HAP-1 (cell line): ENCODE results near the gene SLC30A5.
"Not testable (repeated sequence)": the region's sequence is repeated elsewhere in the genome, so short reads cannot be mapped to it uniquely, and the experiment has no call there.

Experiments
- DNase-seq, 2 experiments: peaks; one replicate each; pipeline ENCODE4 v3.0.0-alpha.2; 2016 to 2020; ENCODE audit warnings: low spot score in 2 of 2
- H3K27me3 ChIP-seq: fragments of 250-450 bp; sonication (Bioruptor Pico); 2 replicates; pipeline ENCODE4 v1.5.1; 2020; ENCODE audit warnings: low read depth, mild to moderate bottlenecking, moderate library complexity
- H3K36me3 ChIP-seq: fragments of 250-450 bp; sonication (Bioruptor Pico); replicated peaks from 2 replicates; pipeline ENCODE4 v1.5.1; 2020; ENCODE audit warnings: mild to moderate bottlenecking
- H3K4me1 ChIP-seq: fragments of 250-450 bp; sonication (Bioruptor Pico); 2 replicates; pipeline ENCODE4 v1.5.1; 2020; ENCODE audit warnings: mild to moderate bottlenecking
- H3K4me3 ChIP-seq: fragments of 250-450 bp; sonication (Bioruptor Pico); 2 replicates; pipeline ENCODE4 v1.5.1; 2020; ENCODE audit warnings: mild to moderate bottlenecking, moderate library complexity
- H3K9me3 ChIP-seq: fragments of 250-450 bp; sonication (Bioruptor Pico); 2 replicates; pipeline ENCODE4 v1.5.1; 2020; ENCODE audit warnings: mild to moderate bottlenecking, moderate library complexity
- in situ Hi-C: fragments of 300-500 bp; cut with MboI; formaldehyde crosslinking; loops from 3 replicates; pipeline ENCODE4 v1.14.3; 2020; ENCODE audit warnings: low sequenced_read_pairs, inconsistent platforms, mixed read lengths

Gene SLC30A5

GRCh38 chr5:69093771-69094482 is at the start of gene SLC30A5:
Gene SLC30A5, plus strand, starts transcription at chr5:69094014. Its CDS starts 242 bp downstream, at chr5:69094256.
- peak; percentile 100 for DNase-seq
- H3K27me3 ChIP-seq: no peaks in the 10 kb centered on the region
- H3K4me1 ChIP-seq: peaks cover 5% of the 10 kb centered on the region
- H3K36me3 ChIP-seq: peaks cover 17% of the 10 kb centered on the region
- H3K9me3 ChIP-seq: no peaks in the 10 kb centered on the region
- in situ Hi-C loops: loop anchor here (25.0 kb wide), 2 partner anchors 243 to 418 kb away; partner anchors contain the start of gene CCDC125
- peak within 1 kb of the TSS; percentile 86 for H3K4me3 ChIP-seq

GRCh38 chr5:69045213-69045612 is 48.6 kb upstream of the SLC30A5 start:
- H3K4me3 ChIP-seq, H3K9me3 ChIP-seq, DNase-seq, H3K4me1 ChIP-seq, in situ Hi-C loops, H3K27me3 ChIP-seq, H3K36me3 ChIP-seq: not testable (repeated sequence)

- Histone ChIP-seq H3K4me1 (peaks cover 4% of the 10 kb centered on the region; the same call in 1 of the 2 replicates), H3K36me3 (no peaks in the 10 kb centered on the region), H3K4me3 (no peak overlapping the region), H3K9me3 (no peaks in the 10 kb centered on the region), H3K27me3 (no peaks in the 10 kb centered on the region)
- no peak for DNase-seq
- in situ Hi-C loops: no loop called here
These were observed 47.3 kb upstream of the SLC30A5 start for GRCh38 chr5:69046375-69046957.

GRCh38 chr5:69048230-69048629 is 45.6 kb upstream of the SLC30A5 start:
- Histone ChIP-seq H3K9me3 (no peaks in the 10 kb centered on the region), H3K36me3 (no peaks in the 10 kb centered on the region), H3K4me1 (peaks cover 4% of the 10 kb centered on the region; the same call in 1 of the 2 replicates), H3K4me3 (no peak overlapping the region), H3K27me3 (no peaks in the 10 kb centered on the region)
- no peak for DNase-seq
- in situ Hi-C loops: no loop called here

- Histone ChIP-seq H3K36me3 (no peaks in the 10 kb centered on the region), H3K27me3 (no peaks in the 10 kb centered on the region), H3K9me3 (no peaks in the 10 kb centered on the region), H3K4me1 (no peaks in the 10 kb centered on the region), H3K4me3 (no peak overlapping the region)
- in situ Hi-C loops: no loop called here
- DNase-seq: no peak
These were observed 44.7 kb upstream of the SLC30A5 start for GRCh38 chr5:69049151-69049550.

GRCh38 chr5:69049796-69050195 is 44.0 kb upstream of the SLC30A5 start:
- Histone ChIP-seq H3K9me3 (no peaks in the 10 kb centered on the region), H3K4me3 (no peak overlapping the region), H3K27me3 (no peaks in the 10 kb centered on the region), H3K36me3 (no peaks in the 10 kb centered on the region), H3K4me1 (no peaks in the 10 kb centered on the region)
- in situ Hi-C loops: no loop called here
- DNase-seq: no peak

GRCh38 chr5:69050214-69050613 is 43.6 kb upstream of the SLC30A5 start:
- Histone ChIP-seq H3K36me3 (no peaks in the 10 kb centered on the region), H3K9me3 (no peaks in the 10 kb centered on the region), H3K4me1 (no peaks in the 10 kb centered on the region), H3K27me3 (no peaks in the 10 kb centered on the region), H3K4me3 (no peak overlapping the region)
- in situ Hi-C loops: no loop called here
- no peak for DNase-seq

- in situ Hi-C loops: no loop called here
- Histone ChIP-seq H3K36me3 (no peaks in the 10 kb centered on the region), H3K4me1 (no peaks in the 10 kb centered on the region), H3K4me3 (no peak overlapping the region), H3K27me3 (no peaks in the 10 kb centered on the region), H3K9me3 (no peaks in the 10 kb centered on the region)
- DNase-seq: no peak
These were observed 41.6 kb upstream of the SLC30A5 start for GRCh38 chr5:69052181-69052580.

GRCh38 chr5:69074664-69075521 is 18.9 kb upstream of the SLC30A5 start:
- Histone ChIP-seq H3K4me1 (no peaks in the 10 kb centered on the region), H3K27me3 (no peaks in the 10 kb centered on the region), H3K4me3 (no peak overlapping the region), H3K36me3 (no peaks in the 10 kb centered on the region), H3K9me3 (no peaks in the 10 kb centered on the region)
- in situ Hi-C loops: loop anchor here (25.0 kb wide), 2 partner anchors 262 to 437 kb away; partner anchors contain the start of gene CCDC125
- no peak for DNase-seq

GRCh38 chr5:69075522-69076179 is 18.2 kb upstream of the SLC30A5 start:
- Histone ChIP-seq H3K9me3 (no peaks in the 10 kb centered on the region), H3K36me3 (no peaks in the 10 kb centered on the region), H3K4me3 (no peak overlapping the region), H3K4me1 (no peaks in the 10 kb centered on the region), H3K27me3 (no peaks in the 10 kb centered on the region)
- no peak for DNase-seq
- in situ Hi-C loops: loop anchor here (25.0 kb wide), 2 partner anchors 262 to 437 kb away; partner anchors contain the start of gene CCDC125

- no peaks in the 10 kb centered on the region for H3K36me3 ChIP-seq
- in situ Hi-C loops: loop anchor here (25.0 kb wide), 2 partner anchors 258 to 433 kb away; partner anchors contain the start of gene CCDC125
- H3K4me3 ChIP-seq: no peak overlapping the region
- H3K4me1 ChIP-seq: no peaks in the 10 kb centered on the region; the same call in 1 of the 2 replicates
- no peak for DNase-seq
- no peaks in the 10 kb centered on the region for H3K9me3 ChIP-seq
- H3K27me3 ChIP-seq: no peaks in the 10 kb centered on the region
These were observed 14.8 kb upstream of the SLC30A5 start for GRCh38 chr5:69078921-69079540.

GRCh38 chr5:69079556-69079955 is 14.3 kb upstream of the SLC30A5 start:
- H3K36me3 ChIP-seq: no peaks in the 10 kb centered on the region
- no peaks in the 10 kb centered on the region for H3K27me3 ChIP-seq
- in situ Hi-C loops: loop anchor here (25.0 kb wide), 2 partner anchors 258 to 433 kb away; partner anchors contain the start of gene CCDC125
- H3K4me1 ChIP-seq: peaks cover 4% of the 10 kb centered on the region
- no peak for DNase-seq
- no peak overlapping the region for H3K4me3 ChIP-seq
- H3K9me3 ChIP-seq: no peaks in the 10 kb centered on the region

- peak; percentile 15 to 55 for DNase-seq
- H3K36me3 ChIP-seq: no peaks in the 10 kb centered on the region
- H3K27me3 ChIP-seq: no peaks in the 10 kb centered on the region
- H3K9me3 ChIP-seq: no peaks in the 10 kb centered on the region
- peaks cover 9% of the 10 kb centered on the region for H3K4me1 ChIP-seq
- in situ Hi-C loops: loop anchor here (25.0 kb wide), 2 partner anchors 254 to 429 kb away; partner anchors contain the start of gene CCDC125
- no peak overlapping the region for H3K4me3 ChIP-seq
These were observed 10.4 kb upstream of the SLC30A5 start for GRCh38 chr5:69083412-69083811.
